Caco-2 (cell line): Measurements from ENCODE around the gene IFITM5. TPM values are rescaled to one million over a fixed set of nuclear protein-coding genes. Genes with fewer than 3 reads are reported as not detected.
"Not testable (repeated sequence)": the region's sequence is repeated elsewhere in the genome, so short reads cannot be mapped to it uniquely, and the experiment has no call there.

Experiments used
- BruUV-seq: library from RNA; stranded (reverse); fragments of 400-500 nt; replicated peaks from 2 replicates; lab custom pipeline; 2021; lab: Mats Ljungman, UMichigan
- CTCF ChIA-PET: fragments of 300-600 bp; sonication (Branson Sonifier 250); formaldehyde crosslinking; loops from one replicate; lab custom pipeline; 2022; ENCODE audit warnings: antibody characterized with exemption; lab: Charles Lee
- POLR2A ChIA-PET: fragments of 300-600 bp; sonication (Branson Sonifier 250); formaldehyde crosslinking; loops from one replicate; lab custom pipeline; 2022; ENCODE audit warnings: antibody characterized with exemption; lab: Charles Lee
- DNase-seq, 2 experiments: peaks; one replicate each; pipeline versions ENCODE4 v3.0.0 to v3.0.0-alpha.2; 2020 to 2022
- H3K27me3 ChIP-seq: replicated peaks from 2 replicates; pipeline ENCODE4 v1.6.0; 2011; ENCODE audit warnings: low read length; ENCODE audit not compliant: control insufficient read depth, insufficient read depth
- H3K36me3 ChIP-seq: 2 replicates; pipeline ENCODE4 v1.5.1; 2011; ENCODE audit warnings: low read length; ENCODE audit not compliant: control insufficient read depth, insufficient read depth
- H3K4me1 ChIP-seq: fragments of 250-450 bp; sonication (Bioruptor Pico); 2 replicates; pipeline ENCODE4 v1.5.1; 2020; ENCODE audit warnings: mild to moderate bottlenecking
- H3K4me3 ChIP-seq: 2 replicates; pipeline ENCODE4 v1.5.1; 2011; ENCODE audit warnings: low read depth, mild to moderate bottlenecking, control low read depth, low read length
- H3K9me3 ChIP-seq: fragments of 250-450 bp; sonication (Bioruptor Pico); 2 replicates; pipeline ENCODE4 v1.5.1; 2020; ENCODE audit warnings: mild to moderate bottlenecking, moderate library complexity
- H3K27ac Mint-ChIP-seq: one replicate; pipeline ENCODE4 v1.8.0; 2022; ENCODE audit warnings: mixed read lengths; ENCODE audit not compliant: unreplicated experiment
- H3K27me3 Mint-ChIP-seq: one replicate; pipeline ENCODE4 v1.8.0; 2022; ENCODE audit warnings: mixed read lengths; ENCODE audit not compliant: insufficient read depth, unreplicated experiment
- H3K36me3 Mint-ChIP-seq: one replicate; pipeline ENCODE4 v1.8.0; 2022; ENCODE audit warnings: mild to moderate bottlenecking, mixed read lengths; ENCODE audit not compliant: insufficient read depth, unreplicated experiment
- H3K4me1 Mint-ChIP-seq: one replicate; pipeline ENCODE4 v1.8.0; 2022; ENCODE audit warnings: low read depth, mixed read lengths; ENCODE audit not compliant: unreplicated experiment
- H3K4me3 Mint-ChIP-seq: one replicate; pipeline ENCODE4 v1.8.0; 2022; ENCODE audit warnings: mild to moderate bottlenecking, moderate library complexity, mixed read lengths; ENCODE audit not compliant: unreplicated experiment
- H3K9me3 Mint-ChIP-seq: one replicate; pipeline ENCODE4 v1.8.0; 2022; ENCODE audit warnings: mixed read lengths; ENCODE audit not compliant: unreplicated experiment
- CTCF ChIP-seq, 2 experiments: fragments of 200-600 bp in 1 of 2; IDR thresholded peaks; 1 replicate in 1 of 2; 2 replicates in 1 of 2; pipeline versions ENCODE4 v1.5.1 to v1.8.0; 2011 to 2022; ENCODE audit warnings: antibody characterized with exemption in 1 of 2, control low read depth in 1 of 2, inconsistent platforms in 1 of 2, low read depth in 1 of 2, low read length in 1 of 2, mild to moderate bottlenecking in 1 of 2, moderate library complexity in 1 of 2; ENCODE audit not compliant: insufficient read depth in 1 of 2, severe bottlenecking in 1 of 2, unreplicated experiment in 1 of 2
- intact Hi-C: fragments of 100-400 bp; cut with micrococcal nuclease; formaldehyde crosslinking; loops from one replicate; pipeline ENCODE4 v1.10.0; 2022; ENCODE audit not compliant: unreplicated experiment
- total RNA-seq: library from RNA; stranded (reverse); gene quantifications from 2 replicates; pipeline ENCODE4 v1.2.3, GENCODE V29; 2022

IFITM5 gene
- total RNA-seq, 1 experiment from 2014 or later, result not detected

- H3K36me3 ChIP-seq, H3K27ac Mint-ChIP-seq, H3K27me3 ChIP-seq, H3K27me3 Mint-ChIP-seq, H3K9me3 ChIP-seq, H3K36me3 Mint-ChIP-seq, intact Hi-C loops, H3K9me3 Mint-ChIP-seq, DNase-seq, POLR2A ChIA-PET, H3K4me3 Mint-ChIP-seq, H3K4me1 ChIP-seq: not testable (repeated sequence)
- BruUV-seq, result TSS peak; percentile 45
- H3K4me3 ChIP-seq, result peak overlapping the region; percentile 49
- CTCF ChIA-PET, result interaction anchor here (1.2 kb wide), 1 partner anchor 37 kb away, joined by 5 read pairs; no protein-coding TSS in a partner anchor
- H3K4me1 Mint-ChIP-seq, result peaks cover 14% of the 10 kb centered on the region
These were observed 19.2 kb upstream of the IFITM5 start for GRCh38 chr11:318405-319120.

- H3K27ac Mint-ChIP-seq, POLR2A ChIA-PET: not testable (repeated sequence)
- H3K4me1 Mint-ChIP-seq, result peaks cover 19% of the 10 kb centered on the region
These were observed 18.5 kb upstream of the IFITM5 start for GRCh38 chr11:317668-318404.

GRCh38 chr11:316891-317301 is 17.6 kb upstream of the IFITM5 start:
- Mint-ChIP-seq H3K27ac (no peak overlapping the region), H3K4me1 (peaks cover 19% of the 10 kb centered on the region), H3K4me3 (peak overlapping the region; percentile 36), H3K36me3 (no peaks in the 10 kb centered on the region), H3K27me3 (no peaks in the 10 kb centered on the region), H3K9me3 (no peaks in the 10 kb centered on the region)
- ChIA-PET POLR2A (no interaction called here), CTCF (interaction anchor here (0.6 to 3.0 kb wide), 4 partner anchors 11 to 131 kb away, joined by 3 to 15 read pairs (median 4); partner anchors contain the start of gene IFITM5)
- Histone ChIP-seq H3K4me1 (peaks cover 9% of the 10 kb centered on the region), H3K4me3 (no peak overlapping the region), H3K36me3 (no peaks in the 10 kb centered on the region), H3K9me3 (no peaks in the 10 kb centered on the region), H3K27me3 (no peaks in the 10 kb centered on the region)
- no TSS peak for BruUV-seq
- no peak for DNase-seq
- intact Hi-C loops, result no loop called here
- TF ChIP-seq CTCF (IDR thresholded peaks at IDR 0.05; ENCODE audit: insufficient read depth in 1 of 2, low read depth in 1 of 2, low read length in 1 of 2, severe bottlenecking in 1 of 2, unreplicated experiment in 1 of 2), result no peak

More at GRCh38 chr11:317668-318404, 18.5 kb upstream of the IFITM5 start:
- H3K36me3 Mint-ChIP-seq, H3K9me3 Mint-ChIP-seq, DNase-seq, intact Hi-C loops, H3K36me3 ChIP-seq, H3K9me3 ChIP-seq, BruUV-seq, H3K4me1 ChIP-seq, H3K4me3 ChIP-seq, H3K27me3 ChIP-seq, H3K27me3 Mint-ChIP-seq: not testable (repeated sequence)
- peak overlapping the region; percentile 36 for H3K4me3 Mint-ChIP-seq
- CTCF ChIA-PET, result interaction anchor here (0.9 to 3.0 kb wide), 4 partner anchors 12 to 130 kb away, joined by 3 to 15 read pairs (median 4); no protein-coding TSS in a partner anchor
